AG10803 (cell line): ENCODE results near the gene TRMT6.

ENCODE experiments used
- DNase-seq: peaks from one replicate; pipeline ENCODE4 v3.0.0; 2010; ENCODE audit warnings: low read depth
- H3K4me3 ChIP-seq: 2 replicates; pipeline ENCODE4 v1.5.1; 2011; ENCODE audit warnings: mild to moderate bottlenecking, low read length, control low read depth
- CTCF ChIP-seq: conservative IDR thresholded peaks from 2 replicates; pipeline ENCODE4 v1.5.1; 2011; ENCODE audit warnings: mild to moderate bottlenecking, low read length, control low read depth, inconsistent platforms

TRMT6 gene

GRCh38 chr20:5923493-5923892 is 26.8 kb downstream of the TRMT6 start:
- no peak overlapping the region for H3K4me3 ChIP-seq
- no peak for TF ChIP-seq CTCF
- no peak for DNase-seq

- H3K4me3 ChIP-seq = no peak overlapping the region
- no peak for DNase-seq
- no peak for TF ChIP-seq CTCF
Measured at GRCh38 chr20:5920581-5920980, 29.8 kb downstream of the TRMT6 start.

- DNase-seq = no peak
- TF ChIP-seq CTCF = no peak
Measured at GRCh38 chr20:5919626-5920544, 30.4 kb downstream of the TRMT6 start.

GRCh38 chr20:5918856-5919625 is 31.3 kb downstream of the TRMT6 start:
- peak; percentile 16 for DNase-seq
- TF ChIP-seq CTCF = no peak
- H3K4me3 ChIP-seq = no peak overlapping the region

More at GRCh38 chr20:5919626-5920544, 30.4 kb downstream of the TRMT6 start:
- H3K4me3 ChIP-seq = no peak overlapping the region

GRCh38 chr20:5914859-5915258 is 35.5 kb downstream of the TRMT6 start:
- TF ChIP-seq CTCF = no peak
- no peak for DNase-seq
- no peak overlapping the region for H3K4me3 ChIP-seq

- no peak overlapping the region for H3K4me3 ChIP-seq
- no peak for TF ChIP-seq CTCF
- no peak for DNase-seq
Measured at GRCh38 chr20:5913166-5913565, 37.2 kb downstream of the TRMT6 start.
